Mammary epithelial cell (primary cell): ENCODE results near the gene MAGIX.

ENCODE experiments used
- EZH2 ChIP-seq: IDR thresholded peaks from 2 replicates; pipeline ENCODE4 v1.6.1; 2012; ENCODE audit warnings: low read length, inconsistent platforms, borderline replicate concordance
- TF ChIP-seq, protein P1 (sequence below), 2 donors: IDR thresholded peaks in 1 of 2; conservative IDR thresholded peaks in 1 of 2; 2 replicates each; pipeline ENCODE4 v1.5.1; 2011 to 2012; ENCODE audit warnings: inconsistent platforms in 2 of 2, low read length in 2 of 2, mild to moderate bottlenecking in 2 of 2, control low read depth in 1 of 2, low read depth in 1 of 2; ENCODE audit not compliant: insufficient read depth in 1 of 2; ENCODE audit errors: extremely low read depth in 1 of 2

DNA sequence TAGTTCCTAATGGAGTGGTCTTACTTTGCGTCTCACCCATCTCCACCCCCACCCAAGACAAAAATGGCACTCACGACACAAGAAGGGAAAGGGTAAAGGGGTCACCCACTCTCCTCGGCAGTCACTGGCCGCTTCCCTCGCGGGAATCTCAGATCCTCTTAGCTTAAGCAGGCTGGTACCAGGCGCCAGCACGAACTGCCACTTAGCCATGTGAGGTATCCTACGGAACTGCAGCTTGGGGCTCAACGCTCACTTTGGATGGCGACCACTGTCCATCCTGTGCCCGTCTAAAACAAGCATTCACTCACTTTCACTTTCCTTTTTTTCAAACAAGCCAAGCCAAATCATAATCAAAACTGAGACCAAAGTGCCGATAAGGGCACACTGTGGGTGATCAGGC, 14.6 kb upstream of the MAGIX start:
- TF ChIP-seq, protein P1, sequence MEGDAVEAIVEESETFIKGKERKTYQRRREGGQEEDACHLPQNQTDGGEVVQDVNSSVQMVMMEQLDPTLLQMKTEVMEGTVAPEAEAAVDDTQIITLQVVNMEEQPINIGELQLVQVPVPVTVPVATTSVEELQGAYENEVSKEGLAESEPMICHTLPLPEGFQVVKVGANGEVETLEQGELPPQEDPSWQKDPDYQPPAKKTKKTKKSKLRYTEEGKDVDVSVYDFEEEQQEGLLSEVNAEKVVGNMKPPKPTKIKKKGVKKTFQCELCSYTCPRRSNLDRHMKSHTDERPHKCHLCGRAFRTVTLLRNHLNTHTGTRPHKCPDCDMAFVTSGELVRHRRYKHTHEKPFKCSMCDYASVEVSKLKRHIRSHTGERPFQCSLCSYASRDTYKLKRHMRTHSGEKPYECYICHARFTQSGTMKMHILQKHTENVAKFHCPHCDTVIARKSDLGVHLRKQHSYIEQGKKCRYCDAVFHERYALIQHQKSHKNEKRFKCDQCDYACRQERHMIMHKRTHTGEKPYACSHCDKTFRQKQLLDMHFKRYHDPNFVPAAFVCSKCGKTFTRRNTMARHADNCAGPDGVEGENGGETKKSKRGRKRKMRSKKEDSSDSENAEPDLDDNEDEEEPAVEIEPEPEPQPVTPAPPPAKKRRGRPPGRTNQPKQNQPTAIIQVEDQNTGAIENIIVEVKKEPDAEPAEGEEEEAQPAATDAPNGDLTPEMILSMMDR (conservative IDR thresholded peaks at IDR 0.05 in 1 of 2, IDR thresholded peaks at IDR 0.05 in 1 of 2; ENCODE audit: extremely low read depth in 1 of 2, insufficient read depth in 1 of 2, low read depth in 1 of 2, low read length in 2 of 2): no peak
- TF ChIP-seq EZH2: no peak
